K562 (cell line): ENCODE results near the gene POLN. TPM values are rescaled to one million over a fixed set of nuclear protein-coding genes. Genes with fewer than 3 reads are reported as not detected.

Experiments used
- CBFA2T3 ChIP-seq: fragments of 450-650 bp; IDR thresholded peaks from 2 replicates; pipeline ENCODE4 v1.6.1; 2017
- CXXC5 ChIP-seq: fragments of 250-450 bp; sonication (Bioruptor Pico); IDR thresholded peaks from 2 replicates; pipeline ENCODE4 v1.8.0; 2022; ENCODE audit warnings: inconsistent platforms, mild to moderate bottlenecking, moderate library complexity
- EP300 ChIP-seq: IDR thresholded peaks from 2 replicates; pipeline ENCODE4 v1.6.1; 2012; ENCODE audit warnings: low read length, improper control_type of control experiment
- FOXP4 ChIP-seq: sonication (generic); formaldehyde crosslinking; IDR thresholded peaks from 2 replicates; pipeline ENCODE4 v1.8.0; 2022; ENCODE audit warnings: mild to moderate bottlenecking, missing genetic modification reagents, borderline replicate concordance
- GATA2 ChIP-seq: sonication (generic); formaldehyde crosslinking; IDR thresholded peaks from 2 replicates; pipeline ENCODE4 v1.4.0; 2020; ENCODE audit warnings: mild to moderate bottlenecking, missing genetic modification reagents
- HOXB6 ChIP-seq: fragments of 250-450 bp; sonication (Bioruptor Pico); IDR thresholded peaks from 2 replicates; pipeline ENCODE4 v1.5.1; 2022; ENCODE audit warnings: mild to moderate bottlenecking, borderline replicate concordance
- MAX ChIP-seq: sonication (generic); formaldehyde crosslinking; IDR thresholded peaks from 2 replicates; pipeline ENCODE4 v1.9.0; 2022; ENCODE audit warnings: mild to moderate bottlenecking, missing genetic modification reagents
- POLR2AphosphoS5 ChIP-seq: IDR thresholded peaks from 2 replicates; pipeline ENCODE4 v1.6.1; 2011; ENCODE audit warnings: mild to moderate bottlenecking, low read depth, low read length, moderate library complexity; ENCODE audit not compliant: control insufficient read depth, insufficient read depth
- THRAP3 ChIP-seq: fragments of 450-650 bp; IDR thresholded peaks from 2 replicates; pipeline ENCODE4 v1.6.1; 2016; ENCODE audit warnings: mild to moderate bottlenecking, inconsistent platforms, borderline replicate concordance
- TRIM24 ChIP-seq, 2 experiments: fragments of 450-650 bp; IDR thresholded peaks; 2 replicates each; pipeline ENCODE4 v1.6.1; 2016
- YY1 ChIP-seq, 3 experiments: IDR thresholded peaks; 2 replicates each; pipeline ENCODE4 v1.6.1; 2011; ENCODE audit warnings: low read length in 2 of 3, mild to moderate bottlenecking in 2 of 3, moderate library complexity in 2 of 3, borderline replicate concordance in 1 of 3, control low read depth in 1 of 3, low read depth in 1 of 3; ENCODE audit not compliant: insufficient read depth in 3 of 3, insufficient replicate concordance in 2 of 3, control insufficient read depth in 1 of 3, insufficient read length in 1 of 3; ENCODE audit errors: extremely low read depth in 1 of 3
- ZBTB17 ChIP-seq: fragments of 450-650 bp; formaldehyde crosslinking; IDR thresholded peaks from 2 replicates; pipeline ENCODE4 v1.4.0; 2020; ENCODE audit warnings: mild to moderate bottlenecking
- ZBTB7A ChIP-seq: IDR thresholded peaks from 2 replicates; pipeline ENCODE4 v1.6.1; 2011; ENCODE audit warnings: low read depth, mild to moderate bottlenecking, low read length, moderate library complexity, borderline replicate concordance; ENCODE audit not compliant: control insufficient read depth
- ZNF318 ChIP-seq, 2 experiments: fragments of 450-650 bp; IDR thresholded peaks; 2 replicates each; pipeline ENCODE4 v1.6.1; 2016; ENCODE audit warnings: mild to moderate bottlenecking in 2 of 2, borderline replicate concordance in 1 of 2, low read depth in 1 of 2, moderate library complexity in 1 of 2
- polyA plus RNA-seq, 8 experiments: library from polyadenylated mRNA; depleted of rRNA in 4 of 8; stranded (reverse) in 5 of 8; unstranded in 3 of 8; fragments of >200 nt; fragmentation: Nextera tagmentation in 2 of 8; fragmentation: Illumina TruSeq in 1 of 8; extraction: Ambion mirVana in 2 of 8; extraction: Trizol in 1 of 8; gene quantifications; 2 replicates each; pipeline versions ENCODE4 v1.2.1 to v1.2.3, GENCODE V29; 2011 to 2014; ENCODE audit warnings: inconsistent platforms in 1 of 8, missing spikeins in 1 of 8
- total RNA-seq, 7 experiments: library from RNA; depleted of rRNA in 6 of 7; stranded (reverse); fragments of >200 nt in 6 of 7; fragmentation: Illumina TruSeq in 2 of 7; extraction: Trizol in 2 of 7; gene quantifications; 2 replicates each; pipeline versions ENCODE4 v1.2.1 to v1.2.3, GENCODE V29; 2011 to 2021; ENCODE audit warnings: low replicate concordance in 1 of 7

Gene POLN
- total and polyA plus RNA-seq, 9 of the 15 experiments (the other 6 are each of a cell fraction or from before 2014, with no cell fraction given), result 0.08 to 0.91 (median 0.32) TPM

GRCh38 chr4:2273657-2274319, 31.9 kb upstream of the POLN start (continued):
- TF ChIP-seq FOXP4 (CRISPR knock-in tag), result no peak
- TF ChIP-seq CXXC5 (CRISPR knock-in tag), result peak; percentile 49; the same call in 1 of the 2 replicates
- TF ChIP-seq POLR2AphosphoS5, result peak; percentile 56; the same call in 1 of the 2 replicates
- TF ChIP-seq YY1 (IDR thresholded peaks at IDR 0.05; ENCODE audit: borderline replicate concordance in 1 of 3, control insufficient read depth in 1 of 3, extremely low read depth in 1 of 3, insufficient read depth in 3 of 3, insufficient read length in 1 of 3, insufficient replicate concordance in 2 of 3, low read depth in 1 of 3, low read length in 2 of 3), result peak in 2 of 3 experiments; percentile 58 to 59
- TF ChIP-seq MAX (CRISPR knock-in tag), result peak; percentile 75
- TF ChIP-seq TRIM24 (IDR thresholded peaks at IDR 0.05), result peak in 1 of 2 experiments; percentile 51; a peak in 1 of 4 replicates
- TF ChIP-seq GATA2 (CRISPR knock-in tag), result peak; percentile 52; the same call in 1 of the 2 replicates
- no peak for TF ChIP-seq HOXB6 (CRISPR knock-in tag)
- TF ChIP-seq ZBTB7A, result 0 out of 2 replicates have a peak, but pooled peaks have one; percentile 43
- no peak for TF ChIP-seq ZNF318 (IDR thresholded peaks at IDR 0.05; ENCODE audit: borderline replicate concordance in 1 of 2, low read depth in 1 of 2)
- TF ChIP-seq ZBTB17 (CRISPR knock-in tag), result no peak
- peak; percentile 92 for TF ChIP-seq CBFA2T3
- no peak for TF ChIP-seq THRAP3
- peak; percentile 17; the same call in 1 of the 2 replicates for TF ChIP-seq EP300
